HUDEP-2 (cell line): ENCODE data around the gene RCSD1.
A peak's percentile ranks its signal among the peaks of the same experiment; 100 is the strongest.
"Not testable (repeated sequence)": the region's sequence is repeated elsewhere in the genome, so short reads cannot be mapped to it uniquely, and the experiment has no call there.

Experiments used
- DNase-seq, 76 experiments: peaks; one replicate each; lab custom pipeline; 2025; ENCODE audit not compliant: unreplicated experiment in 76 of 76; lab: John Stamatoyannopoulos, UW

Gene RCSD1

DNA sequence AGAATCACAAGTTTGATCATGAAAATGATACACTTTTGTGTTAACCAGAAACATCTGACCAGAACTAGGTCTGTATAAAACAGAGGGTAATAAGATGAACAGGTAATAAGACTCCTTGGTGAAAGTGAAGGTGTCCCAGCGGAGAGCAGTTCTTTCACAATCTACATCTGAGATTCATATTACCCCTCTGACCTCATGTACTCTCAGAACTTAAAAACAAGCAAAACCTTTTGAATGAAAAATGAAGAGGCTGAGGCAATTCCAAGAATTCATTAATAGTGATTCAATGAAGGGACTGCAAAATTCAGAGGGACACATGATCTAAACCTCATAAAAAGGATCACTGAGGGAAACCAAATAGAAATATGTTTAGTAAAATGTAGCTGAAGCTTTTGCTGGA, 80.8 kb downstream of the RCSD1 start:
- no peak for DNase-seq

DNA sequence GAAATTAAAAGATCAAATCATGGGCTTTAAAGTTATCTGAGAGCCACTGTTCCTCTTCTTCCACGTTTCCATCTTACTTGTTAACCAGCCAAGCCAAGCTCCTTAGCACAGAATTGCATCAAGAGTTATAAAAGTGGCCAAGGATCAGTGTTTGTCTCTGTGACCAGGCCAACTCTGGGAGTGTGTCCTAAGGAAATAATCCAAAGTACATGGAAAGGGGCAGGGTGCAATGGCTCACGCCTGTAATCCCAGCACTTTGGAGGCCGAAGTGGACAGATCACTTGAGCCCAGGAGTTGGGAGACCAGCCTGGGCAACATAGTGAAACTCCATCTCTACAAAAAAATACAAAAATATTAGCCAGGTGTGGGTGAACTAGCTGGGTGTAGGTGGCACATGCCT, 81.8 kb downstream of the RCSD1 start:
- no peak for DNase-seq

DNA sequence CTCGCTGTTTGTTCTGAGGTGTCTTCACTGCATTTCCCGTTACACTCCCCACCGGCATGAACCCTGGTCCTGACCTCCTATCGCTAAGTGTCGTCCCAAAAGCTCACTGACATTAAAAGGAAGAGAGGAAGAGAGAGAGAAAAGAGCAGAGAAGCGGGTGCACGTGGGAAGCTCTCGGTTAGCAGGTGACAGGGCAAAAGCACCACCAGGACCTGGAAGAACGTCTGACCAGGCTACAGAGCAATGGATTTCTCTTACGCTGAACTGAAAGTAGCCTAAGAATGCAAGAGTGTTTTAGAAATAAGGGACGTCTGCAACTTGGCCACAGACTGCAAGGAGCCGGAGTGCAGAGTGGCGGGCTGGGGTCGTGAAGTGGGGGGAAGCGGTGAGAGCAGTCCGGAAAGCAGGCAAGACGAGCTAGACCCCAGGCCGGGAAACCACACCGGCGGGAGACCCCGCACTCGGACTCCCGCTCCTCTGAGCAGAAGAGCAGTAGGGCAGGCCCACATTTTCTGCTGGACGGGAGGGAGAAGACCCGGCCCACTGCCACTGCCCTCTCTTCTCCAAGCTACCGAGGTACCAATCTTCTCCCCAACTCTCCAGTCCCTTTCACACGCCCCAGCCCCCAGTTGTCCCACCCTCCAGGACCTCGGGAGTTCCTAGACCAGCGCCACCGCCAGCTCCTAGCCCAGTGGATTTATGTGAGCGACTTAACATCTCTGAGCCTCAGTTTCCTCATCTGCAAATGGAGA, 83.5 kb downstream of the RCSD1 start:
- DNase-seq: peak in 9 of 76 experiments; percentile 6 to 43 (median 19)

DNA sequence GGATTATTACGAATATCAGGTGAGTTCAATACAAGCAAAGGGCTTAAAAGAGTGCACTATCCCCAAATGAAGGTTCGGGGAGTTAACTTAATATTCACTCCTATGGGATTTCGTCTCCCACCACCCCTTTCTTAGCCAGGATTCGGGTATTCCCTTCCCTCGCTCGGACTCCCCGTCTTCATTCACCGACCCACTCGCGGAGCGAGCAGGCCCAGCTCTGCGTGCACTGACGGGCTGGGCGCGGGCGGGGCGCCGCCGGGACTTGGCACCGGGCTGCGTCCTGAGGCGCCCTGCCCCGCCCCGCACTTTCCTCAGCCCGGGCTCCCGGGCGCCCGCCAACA, 84.0 kb downstream of the RCSD1 start:
- DNase-seq: peak in 44 of 76 experiments; percentile 44 to 89 (median 80)

DNA sequence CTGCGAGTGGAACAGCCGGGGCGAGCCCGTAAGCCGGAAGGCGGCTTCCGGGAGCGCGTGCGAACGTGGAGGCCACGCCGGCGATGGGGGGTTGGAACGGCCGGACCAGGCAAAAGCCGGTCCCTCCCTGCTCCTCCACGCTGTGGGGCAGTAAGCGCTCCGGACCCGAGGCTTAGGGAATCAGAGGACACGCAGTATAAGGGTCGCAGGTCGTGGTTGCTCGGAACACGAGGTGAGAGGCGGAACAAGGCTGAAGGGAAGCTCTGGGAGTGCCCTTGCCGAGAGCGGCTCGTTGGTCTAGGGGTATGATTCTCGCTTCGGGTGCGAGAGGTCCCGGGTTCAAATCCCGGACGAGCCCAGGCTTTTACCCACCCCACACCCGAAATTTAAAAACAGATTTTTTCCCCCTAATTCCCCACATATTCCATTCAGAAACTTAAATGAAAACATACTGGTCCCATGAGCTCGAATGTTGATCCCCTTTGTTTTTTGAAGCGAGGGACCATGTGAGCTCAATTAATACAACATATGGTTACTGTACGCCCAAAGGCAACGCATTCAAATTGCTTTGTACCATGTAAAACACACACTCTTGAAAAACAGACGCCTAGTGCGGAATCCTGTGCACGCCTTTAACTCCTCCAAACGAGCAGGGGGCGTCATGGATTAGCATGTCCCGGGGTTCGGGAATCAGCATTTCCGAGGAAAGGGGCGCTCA, 84.6 kb downstream of the RCSD1 start:
- DNase-seq: peak; percentile 10 to 96 (median 82)

DNA sequence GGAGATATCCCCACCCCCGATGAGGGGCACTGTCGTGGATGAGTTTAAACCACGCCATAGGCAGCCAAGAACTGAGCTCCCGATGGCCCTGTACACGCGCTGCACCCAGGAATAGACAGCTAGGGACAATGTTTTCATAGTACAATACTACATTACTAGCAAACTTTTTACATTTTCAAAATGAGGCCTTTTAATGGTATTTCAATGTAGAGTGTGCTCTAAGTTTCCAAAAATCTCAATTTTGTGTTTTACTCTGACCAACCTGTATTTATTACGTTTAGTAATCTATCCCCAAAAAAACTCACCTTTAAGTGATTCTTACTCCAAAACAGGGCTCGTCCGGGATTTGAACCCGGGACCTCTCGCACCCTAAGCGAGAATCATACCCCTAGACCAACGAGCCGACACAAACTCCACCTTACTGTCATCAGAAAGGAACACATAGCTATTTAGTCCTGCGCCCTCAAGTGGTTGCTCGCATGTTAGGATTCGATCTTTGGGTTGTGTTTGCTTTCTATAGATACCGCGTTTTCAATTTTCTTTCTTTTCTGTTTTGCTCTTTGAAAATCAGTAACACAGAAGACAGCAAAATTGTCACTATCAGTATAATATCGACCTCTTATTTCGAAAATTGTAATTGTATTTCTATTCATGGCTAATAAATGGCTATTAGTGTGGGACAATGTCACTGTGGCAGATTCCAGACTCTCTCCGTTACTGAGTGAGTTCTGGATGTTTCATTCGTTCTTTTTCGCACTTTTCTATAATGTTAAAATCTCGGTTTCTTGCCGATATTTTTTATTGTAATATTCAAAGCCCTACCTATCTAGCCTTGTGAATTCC, 85.3 kb downstream of the RCSD1 start:
- DNase-seq: peak; percentile 14 to 94 (median 77)

DNA sequence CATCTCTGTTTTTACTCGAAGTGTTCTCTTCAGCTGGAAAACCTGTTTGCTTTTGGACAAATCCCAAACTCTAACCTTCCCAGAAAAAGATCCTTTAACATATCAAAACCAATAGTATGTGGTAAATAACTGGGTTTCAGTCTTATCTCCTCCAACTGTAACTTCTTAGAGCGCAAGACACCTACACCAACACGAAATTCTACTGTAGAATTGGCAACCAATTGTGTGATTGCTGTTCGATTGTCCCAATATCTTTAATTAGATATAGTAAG, 85.9 kb downstream of the RCSD1 start:
- DNase-seq: peak in 2 of 76 experiments; percentile 51 to 59

DNA sequence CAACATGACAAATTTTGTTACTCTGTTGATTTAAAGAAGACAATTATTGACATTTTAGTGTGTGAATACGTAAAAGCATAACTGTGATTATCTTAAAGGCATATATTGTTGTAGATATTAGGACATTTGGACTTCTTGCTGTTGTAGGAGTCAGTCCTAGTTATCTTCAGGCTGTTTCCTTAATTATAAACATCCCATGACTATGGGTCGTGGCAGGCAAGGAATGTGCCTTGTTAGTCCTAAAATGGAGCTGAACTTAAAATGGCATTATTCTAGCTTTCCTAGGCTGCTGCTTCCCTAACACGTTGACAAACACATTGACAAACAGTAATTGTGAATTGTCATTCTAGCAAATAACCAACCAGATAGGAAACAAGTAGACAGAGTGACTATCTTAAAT, 87.3 kb downstream of the RCSD1 start:
- DNase-seq: no peak

DNA sequence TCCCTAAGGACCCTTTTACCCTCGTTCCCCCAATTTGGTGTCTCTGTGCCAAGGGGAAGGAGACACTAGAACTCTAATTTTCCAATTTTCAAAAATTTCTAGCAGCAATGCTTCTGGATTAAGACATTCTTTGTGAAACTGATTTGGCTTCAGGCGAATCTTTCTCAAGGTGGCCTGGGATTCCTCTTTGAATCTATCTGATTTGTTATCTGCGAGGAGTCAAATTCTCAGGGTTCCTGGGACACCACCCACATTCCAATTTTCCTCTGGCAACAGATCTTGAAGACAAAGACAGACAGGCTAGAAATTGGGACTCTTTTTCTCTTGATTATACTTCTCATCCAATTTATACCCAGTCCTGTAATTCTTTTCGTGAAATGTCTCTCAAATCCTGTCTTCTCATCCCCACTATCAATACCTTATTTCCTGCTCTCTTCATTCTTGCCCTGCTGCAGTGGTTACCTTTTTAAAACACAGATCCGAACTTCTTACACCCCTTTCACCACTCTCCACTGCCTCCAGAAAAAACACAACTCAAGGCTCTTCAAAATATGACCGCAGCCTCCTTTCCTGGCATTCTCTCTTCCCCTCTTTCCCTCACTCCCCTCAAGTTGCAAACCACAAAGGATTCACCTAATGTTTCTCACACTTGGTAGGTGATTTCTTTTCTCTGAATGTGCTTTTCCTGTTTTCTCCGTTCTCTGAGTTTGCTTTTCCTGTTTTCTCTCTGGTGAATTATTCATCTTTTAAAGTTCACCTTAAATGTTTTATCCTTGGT, 89.1 kb downstream of the RCSD1 start:
- DNase-seq: no peak

DNA sequence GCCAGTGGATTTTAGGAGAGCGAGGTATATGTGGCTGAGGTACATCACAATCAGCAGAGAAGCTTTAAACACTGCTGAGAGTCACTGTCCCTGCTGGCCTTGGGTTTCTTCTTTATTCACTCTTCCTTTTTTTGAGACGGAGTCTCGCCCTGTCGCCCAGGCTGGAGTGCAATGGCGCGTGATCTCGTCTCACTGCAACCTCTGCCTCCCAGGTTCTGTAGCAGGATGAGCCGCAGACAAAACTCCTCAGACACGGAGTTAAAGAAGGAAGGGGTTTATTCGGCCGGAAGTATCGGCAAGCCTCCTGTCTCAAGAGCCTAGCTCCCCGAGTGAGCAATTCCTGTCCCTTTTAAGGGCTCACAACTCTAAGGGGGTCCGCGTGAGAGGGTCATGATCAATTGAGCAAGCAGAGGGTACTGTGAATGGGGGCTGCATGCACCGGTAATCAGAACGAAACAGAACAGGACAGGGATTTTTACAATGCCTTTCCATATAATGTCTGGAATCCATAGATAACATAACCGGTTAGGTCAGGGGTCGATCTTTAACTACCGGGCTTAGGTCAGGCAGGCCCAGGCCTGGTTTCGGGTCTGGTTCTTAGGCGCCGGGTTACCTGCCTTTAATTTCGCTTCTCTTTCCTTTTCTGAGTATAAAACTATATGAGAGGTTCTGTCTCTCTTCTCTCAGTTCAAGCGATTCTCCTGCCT, 89.8 kb downstream of the RCSD1 start:
- DNase-seq: not testable (repeated sequence)

DNA sequence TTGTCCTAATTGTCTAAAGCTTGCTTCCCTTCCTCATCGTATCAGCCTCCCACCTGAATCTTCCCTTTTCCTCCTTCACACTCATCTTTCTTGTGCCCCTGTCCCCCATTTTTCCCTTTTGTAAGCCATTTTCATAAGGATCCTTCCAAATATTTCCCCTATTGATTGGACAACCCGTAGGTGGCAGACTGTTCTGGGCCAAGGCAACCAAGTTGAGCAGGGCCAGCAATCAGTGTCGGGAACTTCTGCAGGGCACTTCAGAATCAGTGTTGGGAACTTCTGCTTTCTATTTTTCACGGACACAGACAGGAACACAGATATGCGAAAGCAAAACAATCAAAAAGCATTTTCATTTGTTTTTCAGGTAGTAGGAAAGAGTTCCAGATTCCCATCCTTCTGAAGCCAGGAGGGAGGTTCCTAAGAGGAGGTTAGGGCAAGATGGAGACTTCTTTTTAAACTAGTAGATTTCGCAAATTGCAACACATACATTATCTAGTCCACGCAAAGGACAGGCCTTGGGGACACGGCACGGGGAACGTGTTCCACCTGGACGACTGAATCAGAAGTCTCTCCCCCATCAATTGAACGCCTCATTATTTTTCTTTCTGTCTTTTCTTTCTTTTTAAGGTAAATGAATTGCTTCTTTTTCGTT, 91.1 kb downstream of the RCSD1 start:
- DNase-seq: peak in 10 of 76 experiments; percentile 7 to 33 (median 18)

DNA sequence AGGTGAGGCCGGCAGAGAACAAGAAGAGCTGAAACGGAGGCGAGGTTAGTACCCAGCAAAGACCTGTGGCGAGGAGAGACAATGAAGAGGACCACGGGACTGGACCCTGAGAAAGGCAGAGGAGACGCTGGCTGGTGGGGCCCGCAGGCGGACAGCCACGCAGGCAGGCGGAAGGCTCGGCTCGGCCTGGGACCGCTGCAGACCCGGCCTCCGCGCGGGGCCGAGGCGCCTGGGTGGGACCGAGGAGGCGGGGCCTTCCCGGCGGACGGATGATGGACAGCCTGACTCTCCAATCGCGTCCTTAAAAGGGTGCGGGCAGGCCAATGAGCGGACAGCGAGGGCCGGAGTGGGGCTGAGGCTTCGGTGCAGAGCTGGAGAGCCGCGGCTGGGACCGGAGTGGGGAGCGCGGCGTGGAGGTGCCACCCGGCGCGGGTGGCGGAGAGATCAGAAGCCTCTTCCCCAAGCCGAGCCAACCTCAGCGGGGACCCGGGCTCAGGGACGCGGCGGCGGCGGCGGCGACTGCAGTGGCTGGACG, 91.7 kb downstream of the RCSD1 start, which contains the start of gene MPZL1:
Gene MPZL1 (plus strand): TSS at position 366 of the 535 bp plus-strand sequence. CDS start 170 bp downstream, outside the sequence.
- DNase-seq: peak in 75 of 76 experiments; percentile 35 to 92 (median 83)

DNA sequence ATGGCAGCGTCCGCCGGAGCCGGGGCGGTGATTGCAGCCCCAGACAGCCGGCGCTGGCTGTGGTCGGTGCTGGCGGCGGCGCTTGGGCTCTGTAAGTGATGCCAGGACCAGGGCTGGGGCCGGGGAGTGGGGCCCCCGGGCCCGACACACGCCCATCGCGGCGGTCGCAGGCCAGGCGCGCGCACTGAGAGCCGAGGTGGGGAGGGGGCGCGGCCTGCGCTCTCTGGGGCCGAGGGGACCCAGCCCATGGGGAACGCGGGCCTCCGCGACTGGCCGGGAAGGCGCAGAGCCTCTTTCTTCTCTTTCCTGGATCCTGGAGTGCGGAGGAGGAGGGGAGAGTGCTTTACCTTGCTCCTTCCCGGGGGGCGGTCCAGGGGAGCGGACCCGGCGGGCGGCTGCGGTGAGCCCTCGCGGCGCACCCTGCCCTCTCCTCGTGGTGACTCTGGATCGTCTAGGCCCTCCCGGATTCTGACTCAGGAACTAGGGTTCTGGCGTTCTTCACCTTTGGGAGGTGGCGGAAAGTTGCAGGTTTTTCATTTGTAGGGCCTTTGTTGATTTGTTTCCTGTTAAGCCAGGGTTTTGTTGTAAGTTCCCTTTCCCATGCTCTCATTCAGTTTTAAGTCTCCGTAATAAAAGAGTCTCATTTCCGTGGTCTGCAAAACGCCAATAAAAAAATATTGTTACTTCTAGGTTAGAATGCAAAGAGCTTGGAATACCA, 92.3 kb downstream of the RCSD1 start:
- DNase-seq: peak in 2 of 76 experiments; percentile 12 to 17

DNA sequence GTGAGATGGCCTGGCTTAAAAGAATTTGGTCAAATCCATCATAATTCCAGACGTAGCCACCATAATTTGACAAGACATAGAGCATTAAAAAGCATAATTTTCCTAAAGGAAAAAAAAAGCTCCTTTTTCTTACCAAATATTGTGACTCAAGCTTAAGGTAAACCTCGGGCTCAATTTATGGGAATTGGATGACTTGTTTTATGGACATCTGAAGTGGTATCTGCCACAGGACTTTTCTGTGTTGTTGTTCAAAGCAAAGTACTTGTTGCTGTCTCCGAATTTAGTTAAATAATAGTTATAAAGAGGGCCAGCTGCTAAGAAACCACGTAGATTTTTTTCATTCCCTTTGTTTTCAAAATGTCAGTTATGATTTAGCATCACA, 92.8 kb downstream of the RCSD1 start:
- no peak for DNase-seq

DNA sequence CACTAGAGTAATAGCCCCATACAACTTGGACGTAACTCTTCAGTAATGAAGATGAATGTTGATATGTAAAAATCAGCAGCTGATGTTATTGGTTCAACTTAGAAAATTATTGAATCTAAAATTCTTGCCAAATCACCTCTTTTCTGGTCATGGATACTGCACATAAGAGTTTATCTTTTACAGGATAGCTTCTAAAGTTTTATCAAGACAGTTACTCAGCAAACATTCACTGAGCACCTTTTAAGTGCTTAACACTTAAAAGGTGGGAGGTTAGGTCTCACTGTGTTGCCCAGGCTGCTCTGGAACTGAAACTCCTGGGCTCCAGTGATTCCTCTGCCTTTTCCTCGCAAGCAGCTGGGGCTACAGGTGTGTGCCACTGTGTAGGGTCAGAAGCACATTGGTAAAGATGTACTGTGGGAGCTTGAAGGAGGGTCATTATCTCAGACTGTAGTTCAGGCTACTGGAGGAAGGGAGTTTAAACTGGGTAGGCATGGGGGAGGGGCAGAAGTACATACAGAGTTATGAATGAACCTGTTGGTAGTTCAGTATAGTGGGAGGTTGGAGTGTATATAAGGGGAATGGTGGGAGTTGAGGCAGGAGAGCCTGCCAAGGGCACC, 93.8 kb downstream of the RCSD1 start:
- peak in 1 of 76 experiments; percentile 2 for DNase-seq

DNA sequence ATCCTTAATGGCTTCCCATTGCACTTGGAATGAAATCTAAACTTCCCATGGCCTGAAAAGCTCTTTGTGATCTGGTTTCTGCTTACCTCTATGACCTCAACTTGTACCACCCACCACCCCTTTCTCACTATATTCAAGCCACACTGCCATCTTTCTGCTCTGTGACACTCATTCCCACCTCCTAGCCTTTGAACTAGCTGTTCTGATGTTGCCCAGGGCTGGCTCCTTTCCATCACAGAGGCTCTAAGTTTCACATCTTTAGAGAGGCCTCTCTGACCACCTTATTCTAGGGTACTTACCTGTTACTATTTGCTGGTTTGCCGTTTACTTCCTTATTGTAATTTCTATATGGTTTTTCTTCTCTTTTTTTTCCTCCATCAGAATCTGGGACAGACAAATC, 96.0 kb downstream of the RCSD1 start:
- no peak for DNase-seq

DNA sequence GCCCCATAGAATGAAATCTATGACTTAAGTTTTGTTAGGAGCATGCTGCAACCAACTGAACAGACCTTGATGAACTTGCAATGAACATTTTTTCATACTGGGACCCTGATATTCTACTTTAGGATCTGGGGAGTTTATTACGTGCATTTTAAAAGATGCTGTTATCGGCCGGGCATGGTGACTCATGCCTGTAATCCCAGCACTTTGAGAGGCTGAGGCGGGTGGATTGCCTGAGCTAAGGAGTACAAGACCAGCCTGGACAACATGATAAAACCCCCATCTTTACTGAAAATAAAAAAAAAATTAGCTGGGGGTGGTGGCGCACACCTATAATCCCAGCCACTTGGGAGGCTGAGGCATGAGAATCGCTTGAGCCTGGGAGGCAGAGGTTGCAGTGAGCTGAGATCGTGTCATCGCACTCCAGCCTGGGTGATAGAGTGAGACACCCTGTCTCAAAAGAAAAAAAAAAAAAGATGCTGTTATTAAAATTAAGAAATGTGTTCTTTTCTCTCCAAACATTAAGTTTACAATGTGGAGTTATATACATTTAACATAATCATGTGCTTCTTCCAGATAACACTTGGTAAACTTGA, 98.9 kb downstream of the RCSD1 start:
- peak in 1 of 76 experiments; percentile 31 for DNase-seq

DNA sequence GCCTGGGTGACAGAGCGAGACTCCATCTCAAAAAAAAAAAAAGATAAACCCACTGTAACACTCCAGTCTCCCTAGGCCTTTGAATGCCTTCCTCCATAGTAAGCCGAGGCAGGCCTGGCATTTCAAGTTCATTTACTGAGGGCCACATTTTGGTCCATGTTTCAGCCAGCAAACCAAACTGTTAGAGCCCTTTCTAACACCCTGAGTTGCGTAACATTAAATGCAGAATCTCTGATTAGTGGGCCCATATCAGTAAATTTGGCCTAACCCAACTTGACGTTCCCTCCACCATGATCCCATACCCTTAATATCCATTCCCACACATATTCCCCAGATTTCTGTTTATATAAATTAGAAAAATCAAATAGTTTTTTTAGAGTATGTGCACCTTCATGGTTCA, 104.2 kb downstream of the RCSD1 start:
- DNase-seq: no peak
